Heart left ventricle (tissue), 16 donors: ENCODE measurements around the gene TRAF3. TPM values are rescaled to one million over a fixed set of nuclear protein-coding genes. Genes with fewer than 3 reads are reported as not detected.

Experiments used
- ATAC-seq, 4 donors: fragments of 200-7000 bp; cut with Tn5 transposase; one replicate each; pipeline ENCODE4 v1.9.1; 2020 to 2022; ENCODE audit warnings: moderate library complexity in 4 of 4, mild to moderate bottlenecking in 3 of 4, moderate number of reproducible peaks in 1 of 4
- DNase-seq, 5 donors: peaks; one replicate each; pipeline ENCODE4 v3.0.0-alpha.2; 2020
- H3K27ac ChIP-seq, 12 donors: fragments of 200-600 bp; sonication (generic) in 4 of 12; one replicate each; pipeline versions ENCODE4 v1.5.0 to v1.8.0; 2016 to 2022; ENCODE audit warnings: mild to moderate bottlenecking in 2 of 12
- H3K27me3 ChIP-seq, 9 donors: fragments of 200-600 bp; sonication (generic) in 2 of 9; one replicate each; pipeline versions ENCODE4 v1.5.1 to v1.8.0; 2016 to 2022; ENCODE audit warnings: mild to moderate bottlenecking in 3 of 9
- H3K36me3 ChIP-seq, 9 donors: fragments of 200-600 bp; sonication (generic) in 2 of 9; one replicate each; pipeline versions ENCODE4 v1.5.0 to v1.8.0; 2018 to 2022; ENCODE audit warnings: mild to moderate bottlenecking in 2 of 9
- H3K4me1 ChIP-seq, 12 donors: fragments of 200-600 bp; sonication (generic) in 4 of 12; one replicate each; pipeline versions ENCODE4 v1.5.0 to v1.8.0; 2016 to 2022; ENCODE audit warnings: mild to moderate bottlenecking in 3 of 12
- H3K4me3 ChIP-seq, 12 donors: fragments of 200-600 bp; sonication (generic) in 4 of 12; one replicate each; pipeline versions ENCODE4 v1.5.0 to v1.8.0; 2017 to 2022; ENCODE audit warnings: mild to moderate bottlenecking in 9 of 12, moderate library complexity in 4 of 12
- H3K9me3 ChIP-seq, 12 donors: fragments of 200-600 bp; sonication (generic) in 4 of 12; one replicate each; pipeline versions ENCODE4 v1.5.0 to v1.8.0; 2016 to 2022; ENCODE audit warnings: mild to moderate bottlenecking in 1 of 12
- CTCF ChIP-seq, 12 donors: fragments of 200-600 bp; sonication (generic) in 4 of 12; IDR thresholded peaks; one replicate each; pipeline versions ENCODE4 v1.5.0 to v1.8.0; 2018 to 2022; ENCODE audit warnings: antibody characterized with exemption in 12 of 12, mild to moderate bottlenecking in 5 of 12
- POLR2A ChIP-seq, 2 donors: fragments of 450-650 bp; IDR thresholded peaks; one replicate each; pipeline ENCODE4 v1.6.1; 2017; ENCODE audit warnings: antibody characterized with exemption in 2 of 2, mild to moderate bottlenecking in 2 of 2, moderate library complexity in 2 of 2
- WGBS, 4 donors: extraction: QIAGEN DNeasy Blood & Tissue Kit in 2 of 4; methylation state at CpG; one replicate each; pipeline versions ENCODE4 v1.1.5 to v1.1.7; 2013 to 2018; 5-methylcytosine and 5-hydroxymethylcytosine counted together
- intact Hi-C, 10 donors: fragments of 100-400 bp; cut with DNase I; formaldehyde crosslinking; loops; one replicate each; pipeline versions ENCODE4 v1.11.1 to v1.14.2; 2022
- polyA plus RNA-seq, 2 donors: library from polyadenylated mRNA; stranded (reverse); fragments of 200-250 nt; gene quantifications; one replicate each; pipeline ENCODE4 v1.2.3, GENCODE V29; 2013
- total RNA-seq, 9 donors: library from RNA; depleted of rRNA in 2 of 9; stranded (reverse); fragments of >200 nt in 2 of 9; fragmentation: NEBNext Ultra II Directional in 3 of 9; extraction: Animal tissue kit (Norgen Biotek cat#: 25700) in 3 of 9; gene quantifications; one replicate each; pipeline versions ENCODE4 v1.1.0 to v1.2.4, GENCODE V29; 2016 to 2023
- donor health status: ischemic (EF 13 %, LVEDD 7.1; RV severe dilation, severe dysfunction).
- donor health status: healthy with polysubstance abuse.
- donor health status: DM: no; HTN: yes; CAD: no.
- donor health status: DM: no; HTN: no; CAD: no.
- donor health status: ischemic (EF 25% LVEDD 6.9; RV normal size, moderate dysfunction).
- donor health status: ischemic (EF 25% LVEDD 5.7; RV mildly dilated, moderate dysfunction).
- donor health status: healthy.
- donor health status: DM: yes; HTN: yes; CAD: no.
- donor health status: ischemic (EF 35%, LVEDD 5.7; RV mildly dilated, moderate dysfunction).
- donor health status: nonischemic (EF 11% LVEDD 7.7; RV severe dilation, severe dysfunction).
- donor health status: DM: yes; HTN: yes; CAD: no.
- donor health status: PGD.
- donor health status: ischemic (EF 29% LVEDD 5.4; RV normal size, mild dysfunction).
- donor health status: nonischemic (EF 23%, LVEDD 6.1; RV moderate dilation, normal function).

Gene TRAF3
- total and polyA plus RNA-seq, 11 donors = 1.6 to 20.6 (median 10.6) TPM

DNA sequence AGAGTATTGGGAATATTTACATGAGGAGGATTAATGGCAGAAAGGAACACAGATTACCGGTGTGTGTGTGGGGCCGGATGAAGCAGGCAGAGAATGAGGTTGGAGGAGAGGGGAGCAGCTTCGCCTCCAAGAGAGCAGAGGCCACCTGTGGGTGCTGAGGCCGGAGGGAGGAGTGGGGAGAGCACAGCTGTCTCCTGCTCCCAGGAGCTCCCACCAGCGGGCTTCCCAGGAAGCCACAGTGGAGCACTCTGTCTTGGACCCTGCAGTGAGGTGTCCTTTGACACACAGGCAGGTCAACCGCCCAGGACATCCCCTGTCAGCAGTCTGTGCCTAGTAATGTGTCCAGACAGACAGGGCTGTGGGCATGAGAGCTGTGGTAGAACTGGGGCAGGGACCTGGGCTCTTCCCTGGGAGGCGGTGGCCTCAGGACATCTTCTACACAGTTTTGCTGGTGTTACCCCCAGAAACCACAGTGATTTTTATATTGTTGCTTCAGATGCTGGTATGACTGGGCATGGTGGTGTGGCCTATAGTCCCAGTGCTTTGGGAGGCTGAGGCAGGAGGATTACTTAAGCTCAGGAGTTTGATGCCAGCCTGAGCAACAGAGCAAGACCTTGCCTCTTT, 126.8 kb downstream of the TRAF3 start:
- intact Hi-C loops = no loop called here
- TF ChIP-seq POLR2A (IDR thresholded peaks at IDR 0.05) (no peak), CTCF (IDR thresholded peaks at IDR 0.05) (no peak)
- DNase-seq (no peak), ATAC-seq (no peak)
- Histone ChIP-seq H3K36me3 (peaks cover 0 to 71% (median 19%) of the 10 kb centered on the region in 9 donors), H3K27ac (no peak overlapping the region), H3K9me3 (no peaks in the 10 kb centered on the region), H3K4me1 (peaks cover 0 to 16% (median 0%) of the 10 kb centered on the region in 12 donors), H3K4me3 (no peak overlapping the region), H3K27me3 (no peaks in the 10 kb centered on the region)
- 93 to 97% (median 94%) methylated on average over 7 of the region's 7 CpGs for WGBS, 4 donors

DNA sequence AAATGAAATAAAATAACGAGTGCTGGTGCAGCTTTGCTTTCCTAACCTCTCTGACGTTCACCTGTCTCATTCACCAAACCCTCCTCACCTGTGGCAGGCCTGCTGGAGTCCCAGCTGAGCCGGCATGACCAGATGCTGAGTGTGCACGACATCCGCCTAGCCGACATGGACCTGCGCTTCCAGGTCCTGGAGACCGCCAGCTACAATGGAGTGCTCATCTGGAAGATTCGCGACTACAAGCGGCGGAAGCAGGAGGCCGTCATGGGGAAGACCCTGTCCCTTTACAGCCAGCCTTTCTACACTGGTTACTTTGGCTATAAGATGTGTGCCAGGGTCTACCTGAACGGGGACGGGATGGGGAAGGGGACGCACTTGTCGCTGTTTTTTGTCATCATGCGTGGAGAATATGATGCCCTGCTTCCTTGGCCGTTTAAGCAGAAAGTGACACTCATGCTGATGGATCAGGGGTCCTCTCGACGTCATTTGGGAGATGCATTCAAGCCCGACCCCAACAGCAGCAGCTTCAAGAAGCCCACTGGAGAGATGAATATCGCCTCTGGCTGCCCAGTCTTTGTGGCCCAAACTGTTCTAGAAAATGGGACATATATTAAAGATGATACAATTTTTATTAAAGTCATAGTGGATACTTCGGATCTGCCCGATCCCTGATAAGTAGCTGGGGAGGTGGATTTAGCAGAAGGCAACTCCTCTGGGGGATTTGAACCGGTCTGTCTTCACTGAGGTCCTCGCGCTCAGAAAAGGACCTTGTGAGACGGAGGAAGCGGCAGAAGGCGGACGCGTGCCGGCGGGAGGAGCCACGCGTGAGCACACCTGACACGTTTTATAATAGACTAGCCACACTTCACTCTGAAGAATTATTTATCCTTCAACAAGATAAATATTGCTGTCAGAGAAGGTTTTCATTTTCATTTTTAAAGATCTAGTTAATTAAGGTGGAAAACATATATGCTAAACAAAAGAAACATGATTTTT, 128.2 kb downstream of the TRAF3 start:
- TF ChIP-seq CTCF (IDR thresholded peaks at IDR 0.05) = no peak
- TF ChIP-seq POLR2A (IDR thresholded peaks at IDR 0.05) = no peak
- intact Hi-C loops = loop anchor here in 1 of 10 donors (5.0 kb wide), 1 partner anchor 128 kb away; the partner anchor contains the start of gene TRAF3
- DNase-seq (no peak), ATAC-seq (no peak)
- WGBS, 4 donors = 95 to 97% (median 96%) methylated on average over 38 of the region's 38 CpGs
- H3K27ac ChIP-seq = no peak overlapping the region
- H3K4me1 ChIP-seq = peaks cover 0 to 16% (median 0%) of the 10 kb centered on the region in 12 donors
- H3K4me3 ChIP-seq = no peak overlapping the region
- H3K36me3 ChIP-seq = peaks cover 0 to 64% (median 19%) of the 10 kb centered on the region in 9 donors
- H3K9me3 ChIP-seq = no peaks in the 10 kb centered on the region
- no peaks in the 10 kb centered on the region for H3K27me3 ChIP-seq

GRCh38 chr14:102906616-102907302, 129.5 kb downstream of the TRAF3 start:
- H3K4me1 ChIP-seq = peaks cover 0 to 3% (median 0%) of the 10 kb centered on the region in 12 donors
- peaks cover 0 to 51% (median 19%) of the 10 kb centered on the region in 9 donors for H3K36me3 ChIP-seq
- no peak overlapping the region for H3K27ac ChIP-seq
- 97 to 98% (median 98%) methylated on average over 25 to 30 of the region's 30 CpGs for WGBS, 4 donors
- no peak for DNase-seq
- H3K27me3 ChIP-seq = no peaks in the 10 kb centered on the region
- intact Hi-C loops = loop anchor here in 1 of 10 donors (5.0 kb wide), 1 partner anchor 129 kb away; the partner anchor contains the start of gene TRAF3
- TF ChIP-seq CTCF (IDR thresholded peaks at IDR 0.05) (no peak), POLR2A (IDR thresholded peaks at IDR 0.05) (no peak)
- H3K4me3 ChIP-seq = no peak overlapping the region
- no peaks in the 10 kb centered on the region for H3K9me3 ChIP-seq
- no peak for ATAC-seq
